ENCODE results near the gene LRRC39.

Gene LRRC39

GRCh38 chr1:100145116-100145515 lies 32.9 kb downstream of the LRRC39 start:
- no peak for DNase-seq

DNA sequence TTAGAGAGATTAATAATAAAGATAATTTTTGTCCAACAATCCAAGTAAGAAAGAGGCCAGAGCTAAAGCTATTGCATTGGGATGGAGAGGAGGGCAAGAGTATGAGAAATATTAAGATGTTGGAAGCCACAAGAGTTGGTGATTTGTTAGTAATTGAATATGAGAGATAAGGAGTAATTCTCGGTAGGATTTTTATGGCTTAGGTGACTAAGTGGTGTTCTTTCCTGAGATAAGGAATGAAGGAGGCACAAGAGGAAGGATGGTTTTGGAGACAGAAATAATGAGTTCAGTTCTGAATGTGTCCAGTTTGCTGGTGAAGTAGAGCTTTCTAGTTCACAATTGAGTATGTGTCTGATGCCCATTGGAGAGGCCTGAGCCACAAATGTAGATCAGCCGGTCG lies 35.7 kb downstream of the LRRC39 start:
- DNase-seq: no peak

DNA sequence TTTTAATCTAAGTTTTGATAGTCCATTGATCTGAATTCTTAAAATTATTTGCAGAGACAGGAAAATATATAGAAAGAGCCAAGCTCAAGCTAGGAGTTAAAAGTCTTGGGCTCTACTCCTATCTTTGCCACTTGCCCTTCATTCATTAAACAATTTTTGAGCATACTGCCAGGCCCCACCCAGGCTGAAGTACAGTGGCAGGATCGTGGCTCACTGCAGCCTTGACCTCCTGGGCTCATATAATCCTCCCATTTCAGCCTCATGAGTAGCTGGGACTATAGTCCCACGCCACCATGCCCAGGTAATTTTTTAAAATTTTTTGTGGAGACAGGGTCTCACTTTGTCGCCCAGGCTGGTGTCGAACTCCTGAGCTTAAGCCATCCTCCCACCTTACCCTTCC lies 36.9 kb downstream of the LRRC39 start:
- DNase-seq: no peak

GRCh38 chr1:100137602-100138001 lies 40.5 kb downstream of the LRRC39 start:
- DNase-seq: no peak

DNA sequence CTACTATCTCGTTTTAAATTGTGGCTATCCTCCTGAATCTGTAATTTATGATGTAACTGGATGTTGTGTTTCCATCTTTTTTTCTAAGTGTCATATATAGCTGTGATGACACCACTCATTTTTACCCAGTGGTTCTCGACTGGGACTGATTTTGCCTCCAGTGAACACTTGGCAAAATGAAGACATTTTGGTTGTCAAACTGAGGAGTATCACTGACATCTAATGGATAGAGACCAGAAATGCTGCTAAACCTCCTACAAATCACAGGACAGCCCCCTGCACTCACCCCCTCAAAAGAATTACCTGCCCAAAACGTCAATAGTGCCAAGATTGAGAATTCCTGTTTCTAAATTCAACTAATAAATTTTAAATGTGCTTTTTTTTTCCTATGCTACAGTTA lies 43.2 kb downstream of the LRRC39 start:
- peak in 1 of 2 experiments; percentile 23 for DNase-seq

DNA sequence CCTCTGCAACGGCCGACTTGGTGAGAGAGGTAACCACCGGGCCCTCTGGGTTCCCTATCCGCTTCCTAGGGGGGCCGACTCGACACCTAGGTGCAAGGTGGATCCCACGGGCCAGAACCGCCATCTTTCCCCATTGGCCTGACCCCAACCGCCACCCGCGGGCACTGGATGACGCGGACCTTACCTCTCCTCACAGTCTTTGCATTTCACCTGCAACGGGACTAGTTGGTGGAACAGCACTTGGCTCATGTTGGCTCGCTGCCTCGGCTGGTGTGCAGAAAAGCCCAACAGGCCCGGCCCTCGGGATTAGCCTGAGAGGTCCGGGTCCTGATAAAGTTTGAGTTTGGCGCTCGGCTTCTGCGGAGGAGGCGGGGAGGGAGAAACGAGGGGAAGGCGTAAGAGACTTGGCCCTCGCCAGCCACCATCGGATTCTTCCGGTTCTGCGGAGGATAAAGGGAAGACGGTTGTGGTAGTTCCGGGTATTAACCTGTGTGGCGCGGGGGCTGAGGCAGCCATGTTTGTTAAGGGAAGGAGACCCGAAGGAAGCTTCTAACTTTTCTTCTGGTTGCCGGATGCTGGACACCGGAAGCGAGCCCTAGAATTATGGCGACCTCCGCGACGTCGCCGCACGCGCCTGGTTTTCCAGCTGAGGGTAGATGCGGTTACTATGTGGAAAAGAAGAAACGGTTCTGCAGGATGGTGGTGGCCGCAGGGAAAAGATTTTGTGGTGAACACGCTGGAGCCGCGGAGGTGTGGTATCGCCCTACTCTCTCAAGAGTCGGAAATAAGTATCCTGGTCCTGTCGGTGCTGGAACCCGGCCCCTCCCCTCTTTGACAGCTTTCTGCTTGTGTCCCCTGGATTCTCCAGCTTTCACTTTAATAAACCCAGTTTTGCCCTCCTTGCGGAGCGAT lies 45.2 kb downstream of the LRRC39 start, which contains the start of the genes SASS6 and TRMT13:
Gene SASS6, minus strand, starts transcription at position 365 of the 912 bp plus-strand sequence. Its CDS starts 116 bp downstream, at position 249.
Gene TRMT13, plus strand, starts transcription at position 598 of the 912 bp plus-strand sequence. Its CDS starts 6 bp downstream, at position 604.
- DNase-seq: peak; percentile 93 to 97

- DNase-seq: no peak
These were observed 46.4 kb downstream of the LRRC39 start for GRCh38 chr1:100131623-100132022.

DNA sequence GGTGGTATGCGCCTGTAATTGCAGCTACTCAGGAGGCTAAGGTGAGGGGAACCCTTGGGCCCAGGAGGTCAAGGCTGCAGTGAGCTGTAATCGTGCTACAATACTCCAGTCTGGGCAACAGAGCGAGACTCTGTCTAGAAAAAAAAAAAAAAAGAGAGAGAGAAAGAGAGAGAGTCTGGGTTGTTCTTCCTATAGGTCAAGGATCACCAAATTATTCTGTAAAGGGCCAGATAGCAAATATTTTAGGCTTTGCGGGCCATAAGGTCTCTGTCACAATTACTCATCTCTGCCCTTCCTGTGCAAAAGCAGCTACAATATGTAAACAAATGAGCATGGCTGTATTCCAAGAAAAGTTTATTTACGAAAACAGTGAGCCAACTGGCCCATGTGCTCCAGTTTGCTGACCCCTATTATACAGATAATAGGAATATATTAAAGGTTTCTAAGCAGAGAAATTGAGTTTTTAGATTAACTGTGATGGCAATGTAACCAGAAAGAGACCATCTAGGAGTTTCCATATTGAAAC lies 47.4 kb downstream of the LRRC39 start:
- DNase-seq: peak in 1 of 2 experiments; percentile 23

DNA sequence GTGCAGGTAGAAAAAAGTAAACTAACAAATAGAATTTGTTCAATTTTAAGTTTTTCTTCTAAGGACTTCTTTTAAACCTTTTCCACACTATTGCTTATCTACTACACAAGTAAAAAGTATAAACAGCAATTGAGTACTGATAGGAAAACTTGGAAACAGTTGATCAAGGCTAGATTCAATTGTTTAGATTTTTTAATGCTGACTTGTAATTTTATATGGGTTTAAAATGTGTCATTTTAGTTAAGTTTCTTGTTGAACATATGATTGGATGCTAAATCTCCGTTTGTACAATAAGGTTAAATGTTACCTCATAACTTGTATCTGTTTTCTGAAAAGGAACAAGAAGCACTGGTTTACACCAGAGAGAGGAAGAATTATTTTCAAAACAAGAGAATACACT lies 50.8 kb downstream of the LRRC39 start:
- DNase-seq: no peak

GRCh38 chr1:100122177-100122576 lies 55.9 kb downstream of the LRRC39 start:
- DNase-seq: no peak

DNA sequence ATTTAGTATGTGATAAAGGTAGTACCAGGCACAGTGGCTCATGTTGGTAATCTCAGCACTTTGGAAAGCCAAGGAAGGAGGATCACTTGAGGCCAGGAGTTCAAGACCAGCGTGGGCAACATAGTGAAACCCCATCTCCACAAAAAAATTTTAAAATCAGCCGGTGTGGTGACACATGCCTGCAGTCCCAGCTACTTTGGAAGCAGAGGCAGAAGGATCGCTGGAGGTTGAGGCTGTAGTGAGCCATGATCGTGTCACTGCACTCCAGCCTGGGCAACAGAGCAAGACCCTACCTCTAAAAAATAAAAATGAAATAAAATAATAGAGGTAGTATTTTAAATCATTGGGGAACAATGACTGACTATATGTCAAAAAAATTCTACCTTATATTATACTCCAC lies 62.5 kb downstream of the LRRC39 start:
- no peak for DNase-seq

GRCh38 chr1:100109554-100110066 lies 68.4 kb downstream of the LRRC39 start:
- no peak for DNase-seq

DNA sequence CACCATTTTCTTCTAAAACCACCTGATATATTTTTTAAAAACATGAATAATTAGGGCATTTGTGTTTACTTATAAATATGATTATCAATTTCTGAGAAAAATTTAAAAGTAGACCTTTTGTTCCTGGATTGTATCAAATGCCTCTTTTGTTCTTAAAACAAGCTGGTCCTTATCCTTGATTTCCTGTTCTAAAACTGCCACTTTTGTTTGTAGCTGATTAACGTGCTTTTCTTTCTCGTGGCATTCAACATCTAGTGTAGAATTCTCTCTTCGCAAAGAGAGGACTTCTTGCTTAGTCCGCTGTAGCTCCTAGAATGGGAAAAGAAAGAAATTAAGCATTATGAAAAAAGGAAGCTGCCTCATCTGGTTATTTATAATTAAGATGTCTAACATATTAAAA lies 70.4 kb downstream of the LRRC39 start:
- no peak for DNase-seq

GRCh38 chr1:100101564-100101963 lies 76.5 kb downstream of the LRRC39 start:
- no peak for DNase-seq

GRCh38 chr1:100100202-100100601 lies 77.9 kb downstream of the LRRC39 start:
- DNase-seq: no peak
